Measurements from ENCODE around the gene COA1. TPM values are rescaled to one million over a fixed set of nuclear protein-coding genes. Genes with fewer than 3 reads are reported as not detected.
A peak's percentile ranks its signal among the peaks of the same experiment; 100 is the strongest.

COA1 gene
- total RNA-seq, 2 experiments from 2014 or later, result 56.0 to 57.3 TPM

DNA sequence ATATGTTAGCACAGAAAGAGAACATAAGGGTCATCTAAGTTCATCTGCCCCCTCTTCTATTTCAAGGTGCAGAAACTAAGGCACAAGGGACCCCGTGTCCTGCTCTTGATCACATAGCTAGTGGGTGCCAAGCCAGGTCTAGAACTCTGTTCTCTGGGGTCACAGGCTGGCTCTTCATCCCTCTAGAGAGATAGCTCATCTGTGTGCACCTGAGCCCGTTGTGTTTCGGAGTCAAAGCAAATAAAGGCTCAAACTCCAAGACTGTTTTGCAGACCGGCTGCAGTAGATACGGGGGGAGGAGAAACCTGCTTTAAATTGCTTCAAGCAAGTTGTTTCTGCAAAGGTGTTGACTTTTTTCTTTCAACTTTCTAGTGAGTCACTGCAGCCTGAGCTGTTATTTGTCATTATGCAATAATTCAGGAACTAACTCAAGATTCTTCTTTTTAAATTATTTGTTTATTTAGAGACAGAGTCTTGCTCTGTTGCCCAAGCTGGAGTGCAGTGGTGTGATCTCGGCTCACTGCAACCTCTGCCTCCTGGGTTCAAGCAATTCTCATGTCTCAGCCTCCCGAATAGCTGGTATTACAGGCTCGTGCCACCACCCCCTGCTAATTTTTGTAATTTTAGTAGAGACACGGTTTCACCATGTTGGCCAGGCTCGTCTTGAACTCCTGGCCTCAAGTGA is 35.6 kb upstream of the COA1 start:
- CTCF ChIA-PET, result interaction anchor here (1.0 kb wide), 1 partner anchor 182 kb away, joined by 3 read pairs; the partner anchor contains the start of gene STK17A
- H3K9me3 Mint-ChIP-seq, result no peaks in the 10 kb centered on the region
- H3K4me3 Mint-ChIP-seq, result no peak overlapping the region
- POLR2A ChIA-PET, result no interaction called here
- peaks cover 7% of the 10 kb centered on the region for H3K36me3 Mint-ChIP-seq (ENCODE audit: low read depth)
- no peaks in the 10 kb centered on the region for H3K27me3 Mint-ChIP-seq
- peaks cover 27% of the 10 kb centered on the region for H3K4me1 Mint-ChIP-seq
- H3K27ac Mint-ChIP-seq, result no peak overlapping the region
- no peak for DNase-seq

DNA sequence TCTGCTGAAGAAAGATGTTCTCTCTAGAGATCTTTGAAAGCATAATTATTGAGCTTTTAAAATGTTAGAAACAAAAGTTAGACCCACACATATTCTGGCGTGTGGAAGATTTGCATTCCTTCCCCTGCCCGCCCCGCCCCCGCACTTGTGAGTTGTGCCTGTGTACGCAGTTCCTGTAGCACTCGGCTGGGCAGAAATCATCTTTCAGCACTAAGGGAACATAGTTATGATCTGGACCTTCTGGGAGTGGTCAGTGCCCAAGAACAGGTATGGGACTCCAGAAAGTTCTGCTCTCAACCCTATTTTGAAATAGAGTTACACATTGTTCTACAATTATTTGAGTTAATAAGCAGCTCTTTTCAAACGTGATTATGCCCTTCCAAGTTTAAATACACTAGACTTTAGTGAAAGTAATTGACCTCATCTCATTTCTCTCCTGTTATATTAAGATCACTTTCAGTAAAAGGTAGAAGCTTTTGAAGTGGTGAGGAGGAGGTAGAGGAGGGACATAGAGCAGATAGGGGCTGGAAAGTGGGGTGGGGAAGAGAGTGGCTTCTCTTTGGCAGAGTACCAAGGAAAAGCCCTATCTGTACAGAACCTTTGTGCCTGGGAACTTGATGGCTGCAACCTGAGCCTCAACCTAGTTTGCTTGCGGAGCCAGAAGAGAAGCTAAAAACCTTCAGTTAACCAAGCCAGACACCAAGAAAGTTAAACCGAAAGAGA is 34.9 kb upstream of the COA1 start:
- Mint-ChIP-seq H3K36me3 (ENCODE audit: low read depth) (peaks cover 7% of the 10 kb centered on the region), H3K4me1 (peaks cover 32% of the 10 kb centered on the region), H3K27ac (no peak overlapping the region), H3K4me3 (no peak overlapping the region), H3K27me3 (no peaks in the 10 kb centered on the region), H3K9me3 (no peaks in the 10 kb centered on the region)
- ChIA-PET POLR2A (no interaction called here), CTCF (interaction anchor here (1.0 kb wide), 1 partner anchor 181 kb away, joined by 3 read pairs; the partner anchor contains the start of gene STK17A)
- DNase-seq, result no peak

DNA sequence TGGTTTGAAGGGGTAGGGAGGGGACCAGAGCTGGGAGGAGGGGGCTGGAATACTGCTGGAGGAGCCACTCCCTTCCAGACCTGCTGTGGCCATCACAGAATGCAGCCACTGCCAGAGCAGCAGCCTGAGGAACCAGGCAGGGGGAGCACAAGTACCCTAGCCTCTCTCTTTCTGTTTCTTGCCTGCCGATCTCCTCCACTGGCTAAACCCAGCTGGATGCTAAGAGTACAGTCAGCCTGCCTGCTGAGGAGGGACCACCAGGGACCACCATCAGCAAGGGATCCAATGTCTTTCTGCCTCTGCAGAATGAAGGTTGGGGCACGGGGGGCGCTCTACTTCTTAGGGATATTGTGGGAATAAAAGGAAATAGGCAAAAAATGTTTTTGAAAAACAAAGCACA is 33.9 kb upstream of the COA1 start:
- POLR2A ChIA-PET, result no interaction called here
- H3K4me3 Mint-ChIP-seq, result no peak overlapping the region
- peaks cover 32% of the 10 kb centered on the region for H3K4me1 Mint-ChIP-seq
- CTCF ChIA-PET, result no interaction called here
- H3K27me3 Mint-ChIP-seq, result no peaks in the 10 kb centered on the region
- peaks cover 7% of the 10 kb centered on the region for H3K36me3 Mint-ChIP-seq (ENCODE audit: low read depth)
- no peaks in the 10 kb centered on the region for H3K9me3 Mint-ChIP-seq
- no peak overlapping the region for H3K27ac Mint-ChIP-seq
- no peak for DNase-seq

DNA sequence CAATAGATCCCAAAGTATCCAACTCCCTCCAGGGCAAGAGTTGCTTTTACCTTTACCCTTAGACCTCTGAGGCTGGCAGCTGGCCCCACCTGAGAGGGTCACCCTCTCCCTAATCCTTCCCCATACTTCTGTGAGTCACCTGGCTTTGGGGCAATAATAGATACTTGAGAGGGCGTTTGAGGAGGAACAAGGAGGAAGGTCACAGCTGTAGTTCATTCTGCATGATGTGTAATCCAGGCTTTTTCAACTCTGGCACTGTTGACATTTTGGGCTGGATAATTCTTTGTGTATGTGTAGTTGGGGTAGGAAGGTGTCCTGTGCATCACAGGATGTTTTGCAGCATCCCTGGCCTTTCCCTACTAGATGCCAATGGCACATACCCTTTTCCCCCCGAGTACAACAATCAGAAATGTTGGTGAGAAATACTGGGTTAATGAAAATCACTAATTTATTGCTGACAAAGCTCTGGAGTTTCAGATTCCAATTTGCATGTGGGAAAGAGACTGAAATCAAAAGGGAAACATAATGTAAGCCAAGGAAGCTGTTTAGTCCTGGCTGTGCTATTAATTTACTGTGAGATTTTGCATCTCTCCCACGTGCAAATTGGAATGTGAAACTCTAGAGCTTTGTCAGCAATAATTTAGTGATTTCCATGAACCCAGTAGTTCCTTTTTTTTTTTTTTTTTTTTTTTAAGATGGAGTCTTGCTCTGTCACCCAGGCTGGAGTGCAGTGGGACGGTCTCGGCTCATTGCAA is 32.8 kb upstream of the COA1 start:
- peaks cover 42% of the 10 kb centered on the region for H3K4me1 Mint-ChIP-seq
- ChIA-PET CTCF (interaction anchor here (0.6 to 0.9 kb wide), 3 partner anchors 55 to 79 kb away, joined by 3 read pairs; no protein-coding TSS in a partner anchor), POLR2A (no interaction called here)
- H3K4me3 Mint-ChIP-seq, result no peak overlapping the region
- no peak for DNase-seq
- no peak overlapping the region for H3K27ac Mint-ChIP-seq
- peaks cover 6% of the 10 kb centered on the region for H3K27me3 Mint-ChIP-seq
- peaks cover 7% of the 10 kb centered on the region for H3K36me3 Mint-ChIP-seq (ENCODE audit: low read depth)
- H3K9me3 Mint-ChIP-seq, result no peaks in the 10 kb centered on the region

DNA sequence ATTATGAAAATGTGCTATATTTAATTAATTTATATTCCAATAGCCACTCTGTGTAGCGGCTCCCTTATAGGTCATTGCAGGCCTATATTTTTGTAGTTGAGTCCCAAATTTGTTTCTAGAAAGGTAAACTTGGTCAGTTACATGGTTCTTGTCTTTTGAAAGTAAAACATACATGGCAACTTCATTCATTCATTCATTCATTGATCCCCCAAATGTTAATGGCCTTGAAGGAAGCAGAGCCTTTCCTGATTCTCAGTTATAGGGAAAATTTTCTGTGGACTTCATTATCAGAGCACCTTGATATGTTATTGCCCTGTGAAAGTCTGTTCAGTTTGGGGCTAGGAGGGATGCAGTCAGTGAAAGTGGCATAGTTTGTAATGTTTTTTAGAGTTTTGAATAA is 32.1 kb upstream of the COA1 start:
- DNase-seq, result no peak
- no peak overlapping the region for H3K27ac Mint-ChIP-seq
- no peak overlapping the region for H3K4me3 Mint-ChIP-seq
- peaks cover 9% of the 10 kb centered on the region for H3K27me3 Mint-ChIP-seq
- POLR2A ChIA-PET, result interaction anchor here (4.2 kb wide), 1 partner anchor 32 kb away, joined by 32 read pairs; the partner anchor contains the start of gene COA1
- H3K9me3 Mint-ChIP-seq, result no peaks in the 10 kb centered on the region
- CTCF ChIA-PET, result interaction anchor here (0.9 to 1.9 kb wide), 2 partner anchors 78 to 178 kb away, joined by 3 to 7 read pairs; partner anchors contain the start of gene STK17A
- peaks cover 7% of the 10 kb centered on the region for H3K36me3 Mint-ChIP-seq (ENCODE audit: low read depth)
- peaks cover 49% of the 10 kb centered on the region for H3K4me1 Mint-ChIP-seq

DNA sequence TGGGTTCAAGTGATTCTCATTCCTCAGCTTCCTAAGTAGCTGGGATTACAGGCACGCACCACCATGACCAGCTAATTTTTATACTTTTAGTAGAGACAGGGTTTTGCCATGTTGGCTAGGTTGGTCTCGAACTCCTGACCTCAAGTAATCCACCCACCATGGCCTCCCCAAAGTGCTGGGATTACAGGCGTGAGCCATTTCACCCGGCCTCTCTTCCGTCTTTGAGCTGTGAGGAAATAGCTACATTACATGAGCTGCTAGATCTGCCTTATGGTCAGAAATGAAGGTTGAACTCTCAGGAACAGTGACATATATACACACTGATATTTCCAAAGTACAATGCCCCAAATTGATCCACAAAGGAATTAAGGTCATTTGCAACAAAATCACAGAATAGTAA is 31.5 kb upstream of the COA1 start:
- Mint-ChIP-seq H3K27me3 (peaks cover 9% of the 10 kb centered on the region), H3K36me3 (ENCODE audit: low read depth) (peaks cover 7% of the 10 kb centered on the region), H3K4me3 (no peak overlapping the region), H3K9me3 (no peaks in the 10 kb centered on the region), H3K4me1 (peaks cover 54% of the 10 kb centered on the region), H3K27ac (no peak overlapping the region)
- DNase-seq, result no peak
- POLR2A ChIA-PET, result interaction anchor here (0.9 to 4.2 kb wide), 2 partner anchors 31 to 111 kb away, joined by 3 to 32 read pairs; partner anchors contain the start of gene COA1
- CTCF ChIA-PET, result interaction anchor here (0.7 to 1.9 kb wide), 4 partner anchors 10 to 178 kb away, joined by 3 to 7 read pairs (median 3); partner anchors contain the start of gene STK17A

DNA sequence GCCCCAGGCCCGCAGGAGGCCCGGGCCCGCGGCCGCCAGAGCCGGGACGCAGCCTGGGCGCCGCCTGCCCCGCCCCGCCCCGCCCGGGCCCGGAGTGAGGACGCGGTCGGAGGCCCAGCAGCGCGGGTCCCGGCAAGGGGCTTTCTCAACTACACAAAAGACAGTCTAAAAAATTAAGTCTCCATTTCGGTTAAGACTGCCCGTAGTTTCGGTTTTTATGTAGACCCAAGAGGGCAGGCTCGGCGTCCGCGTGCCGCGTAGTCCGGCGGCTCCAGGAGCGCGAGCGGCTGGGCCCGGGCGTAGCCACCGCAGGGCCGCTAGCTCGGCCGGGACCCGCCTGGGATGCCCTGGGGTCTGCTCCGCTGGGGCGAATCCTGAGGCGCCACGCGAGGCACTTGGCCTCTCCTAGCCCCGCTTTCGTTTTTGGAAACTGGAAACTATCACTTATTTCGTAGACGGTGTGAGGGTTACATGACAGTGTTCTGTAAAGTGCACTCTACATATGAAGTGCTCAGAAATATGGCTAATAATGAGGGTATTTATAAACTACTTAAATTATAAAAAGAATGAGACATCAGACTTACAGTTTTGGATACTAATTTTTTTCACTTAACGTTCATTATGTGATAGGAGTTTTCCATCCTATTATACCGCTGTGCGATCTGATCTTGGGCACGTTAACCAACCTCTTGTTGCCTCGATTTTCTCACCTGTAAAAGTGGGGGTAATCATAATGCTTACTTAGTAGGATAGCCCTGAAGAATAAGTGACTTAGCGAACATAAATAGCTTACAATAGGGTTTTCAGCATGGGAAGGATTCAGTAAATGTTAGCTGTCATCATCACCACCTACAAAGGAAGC is 29.7 kb upstream of the COA1 start:
- no peaks in the 10 kb centered on the region for H3K9me3 Mint-ChIP-seq
- H3K27me3 Mint-ChIP-seq, result peaks cover 9% of the 10 kb centered on the region
- peaks cover 47% of the 10 kb centered on the region for H3K4me1 Mint-ChIP-seq
- H3K36me3 Mint-ChIP-seq (ENCODE audit: low read depth), result peaks cover 7% of the 10 kb centered on the region
- ChIA-PET CTCF (interaction anchor here (0.6 to 4.0 kb wide), 7 partner anchors 30 to 176 kb away, joined by 3 to 17 read pairs (median 4); partner anchors contain the start of genes COA1 and STK17A), POLR2A (interaction anchor here (0.7 to 4.2 kb wide), 15 partner anchors 9 to 827 kb away, joined by 3 to 32 read pairs (median 3); partner anchors contain the start of genes COA1, MRPL32, PSMA2 and STK17A)
- peak overlapping the region; percentile 80 for H3K4me3 Mint-ChIP-seq
- peak; percentile 56 for DNase-seq
- peak overlapping the region; percentile 61 for H3K27ac Mint-ChIP-seq

DNA sequence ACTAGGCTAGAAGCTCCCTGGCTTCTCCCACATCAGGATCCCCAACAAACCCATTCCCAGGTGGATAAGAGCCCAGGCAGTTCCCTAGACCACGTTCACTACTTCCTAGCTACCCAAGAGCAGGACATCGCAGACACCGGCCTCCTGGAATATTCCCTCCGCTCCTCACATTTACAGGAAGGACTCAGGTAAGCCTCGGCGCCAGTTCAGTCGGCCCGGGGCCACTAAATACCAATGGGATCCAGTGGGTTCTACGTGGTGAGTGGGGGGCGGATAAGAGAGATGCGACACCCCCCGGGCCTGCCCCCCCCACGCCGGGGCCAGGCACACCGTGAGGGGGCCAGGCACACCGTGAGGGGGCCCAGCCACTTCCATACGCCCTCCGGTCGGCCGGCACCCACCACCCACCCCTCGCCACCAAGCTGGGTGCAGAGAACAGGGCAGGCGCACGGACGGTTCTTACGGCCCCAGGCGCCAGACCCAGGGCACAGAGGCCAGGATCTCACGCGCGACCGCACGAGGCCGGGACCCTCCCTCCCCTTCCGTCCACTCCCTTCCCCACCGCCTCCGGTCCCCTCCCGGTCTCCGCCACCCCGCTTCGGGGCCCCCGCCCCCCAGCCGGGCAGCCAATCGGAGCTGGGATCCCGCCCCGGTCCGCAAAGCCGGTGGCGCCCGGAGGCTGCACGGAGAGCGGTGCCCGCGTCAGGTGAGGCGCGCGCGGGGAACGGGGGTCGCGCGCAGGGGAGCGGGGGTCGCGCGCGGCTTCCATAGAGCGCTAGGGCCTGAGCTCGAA is 28.9 kb upstream of the COA1 start, which contains the start of gene BLVRA:
Gene BLVRA (plus strand): TSS at position 652 of the 793 bp plus-strand sequence. CDS start 12,479 bp downstream, outside the sequence.
- Mint-ChIP-seq H3K36me3 (ENCODE audit: low read depth) (peaks cover 10% of the 10 kb centered on the region), H3K27ac (peak within 1 kb of the TSS; percentile 61), H3K4me3 (peak within 1 kb of the TSS; percentile 80), H3K4me1 (peaks cover 47% of the 10 kb centered on the region), H3K27me3 (peaks cover 10% of the 10 kb centered on the region), H3K9me3 (no peaks in the 10 kb centered on the region)
- DNase-seq, result peak; percentile 73
- ChIA-PET POLR2A (interaction anchor here (1.1 to 4.2 kb wide), 10 partner anchors 17 to 826 kb away, joined by 3 to 32 read pairs (median 4); partner anchors contain the start of genes COA1, MRPL32, PSMA2 and STK17A), CTCF (interaction anchor here (0.6 to 4.0 kb wide), 5 partner anchors 29 to 175 kb away, joined by 3 to 17 read pairs (median 4); partner anchors contain the start of genes COA1 and STK17A)

DNA sequence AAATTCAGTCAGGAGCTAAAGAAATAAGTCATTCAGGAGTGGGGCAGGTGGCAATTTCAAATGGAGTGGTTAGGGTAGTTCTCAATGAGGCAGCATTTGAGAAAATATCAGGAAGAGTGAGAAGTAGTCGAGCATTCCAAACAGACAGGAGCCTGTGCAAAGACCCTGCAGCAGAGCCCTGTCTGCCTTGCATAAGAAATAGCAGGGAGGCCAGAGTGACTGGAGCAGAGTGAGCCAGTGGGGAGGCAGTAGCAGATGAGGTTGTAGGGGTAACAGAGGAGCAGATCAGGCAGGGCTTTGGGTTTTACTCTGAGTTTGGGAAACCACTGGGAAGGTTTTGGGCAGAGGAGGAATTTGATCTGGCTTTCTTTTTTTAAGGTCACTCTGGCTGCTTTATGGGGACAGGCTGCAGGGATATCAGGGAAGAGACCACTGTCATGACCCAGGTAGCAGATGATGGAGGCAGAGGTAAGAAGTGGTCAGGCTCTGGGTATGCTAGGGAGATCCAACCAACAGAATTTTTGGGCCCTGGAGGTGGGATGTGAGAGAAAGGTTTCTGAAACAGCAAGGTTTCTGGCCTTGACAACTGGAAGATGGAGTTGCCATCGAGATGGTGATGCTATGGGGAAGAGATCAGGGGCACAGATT is 27.9 kb upstream of the COA1 start:
- H3K9me3 Mint-ChIP-seq, result peaks cover 3% of the 10 kb centered on the region
- CTCF ChIA-PET, result interaction anchor here (3.4 to 4.0 kb wide), 2 partner anchors 82 to 174 kb away, joined by 13 to 17 read pairs; partner anchors contain the start of gene STK17A
- H3K36me3 Mint-ChIP-seq (ENCODE audit: low read depth), result peaks cover 7% of the 10 kb centered on the region
- H3K27ac Mint-ChIP-seq, result no peak overlapping the region
- no peak for DNase-seq
- H3K4me1 Mint-ChIP-seq, result peaks cover 48% of the 10 kb centered on the region
- POLR2A ChIA-PET, result interaction anchor here (1.3 to 4.2 kb wide), 3 partner anchors 23 to 81 kb away, joined by 3 to 32 read pairs (median 3); partner anchors contain the start of gene COA1
- H3K4me3 Mint-ChIP-seq, result peak overlapping the region; percentile 45
- H3K27me3 Mint-ChIP-seq, result peaks cover 16% of the 10 kb centered on the region

DNA sequence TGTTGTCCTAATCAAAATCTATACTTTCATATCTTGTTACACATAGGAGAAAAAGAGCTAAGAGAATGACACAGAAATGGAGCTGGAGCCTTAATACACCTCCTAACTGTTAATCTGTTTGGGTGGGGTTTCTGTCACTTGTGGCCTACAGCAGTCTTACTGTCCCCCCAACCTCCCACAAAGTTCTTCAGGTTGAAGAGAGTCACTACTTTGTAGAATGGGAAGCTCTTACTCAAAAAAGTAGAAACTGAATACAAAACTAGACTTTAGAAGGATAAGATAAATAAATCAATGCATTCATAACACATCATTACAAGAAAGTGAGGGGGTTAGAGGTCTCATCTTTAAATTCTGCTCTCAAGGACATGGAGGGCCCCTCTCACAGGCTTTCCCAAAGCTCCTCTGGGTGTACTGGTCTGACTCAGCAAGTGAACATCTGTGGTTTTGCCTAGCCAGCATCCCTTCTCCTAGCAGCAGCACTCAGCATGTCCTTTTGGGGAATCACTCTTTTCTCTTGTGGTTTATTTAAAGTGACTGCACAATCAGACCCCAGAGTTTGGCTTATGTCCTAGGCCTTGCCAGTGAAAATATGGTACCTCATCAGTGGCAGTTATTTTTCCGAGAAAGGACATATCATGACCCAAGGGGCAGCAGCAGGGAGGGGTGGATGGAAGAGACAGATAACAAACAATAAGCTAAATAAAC is 27.2 kb upstream of the COA1 start:
- peaks cover 16% of the 10 kb centered on the region for H3K27me3 Mint-ChIP-seq
- CTCF ChIA-PET, result interaction anchor here (0.7 to 4.0 kb wide), 4 partner anchors 10 to 174 kb away, joined by 3 to 17 read pairs (median 8); partner anchors contain the start of genes COA1 and STK17A
- H3K27ac Mint-ChIP-seq, result no peak overlapping the region
- H3K4me1 Mint-ChIP-seq, result peaks cover 44% of the 10 kb centered on the region
- DNase-seq, result no peak
- peaks cover 3% of the 10 kb centered on the region for H3K9me3 Mint-ChIP-seq
- H3K36me3 Mint-ChIP-seq (ENCODE audit: low read depth), result peaks cover 3% of the 10 kb centered on the region
- POLR2A ChIA-PET, result interaction anchor here (0.7 kb wide), 2 partner anchors 20 to 824 kb away, joined by 3 read pairs; partner anchors contain the start of genes MRPL32 and PSMA2
- peak overlapping the region; percentile 45 for H3K4me3 Mint-ChIP-seq

All from activated CD4-positive, alpha-beta memory T cell treated with anti-CD3 and anti-CD28 coated beads, Interleukin-2, amount 10 ng/mL, durations not matched to agents 7 days and 5 days (primary cell).